HG03460 (cell line): ENCODE measurements around the gene SDC1.

Experiments used
- ATAC-seq: cut with Tn5 transposase; IDR thresholded peaks from one replicate; pipeline ENCODE4 v1.9.1; 2021; ENCODE audit not compliant: unreplicated experiment

Gene SDC1

DNA sequence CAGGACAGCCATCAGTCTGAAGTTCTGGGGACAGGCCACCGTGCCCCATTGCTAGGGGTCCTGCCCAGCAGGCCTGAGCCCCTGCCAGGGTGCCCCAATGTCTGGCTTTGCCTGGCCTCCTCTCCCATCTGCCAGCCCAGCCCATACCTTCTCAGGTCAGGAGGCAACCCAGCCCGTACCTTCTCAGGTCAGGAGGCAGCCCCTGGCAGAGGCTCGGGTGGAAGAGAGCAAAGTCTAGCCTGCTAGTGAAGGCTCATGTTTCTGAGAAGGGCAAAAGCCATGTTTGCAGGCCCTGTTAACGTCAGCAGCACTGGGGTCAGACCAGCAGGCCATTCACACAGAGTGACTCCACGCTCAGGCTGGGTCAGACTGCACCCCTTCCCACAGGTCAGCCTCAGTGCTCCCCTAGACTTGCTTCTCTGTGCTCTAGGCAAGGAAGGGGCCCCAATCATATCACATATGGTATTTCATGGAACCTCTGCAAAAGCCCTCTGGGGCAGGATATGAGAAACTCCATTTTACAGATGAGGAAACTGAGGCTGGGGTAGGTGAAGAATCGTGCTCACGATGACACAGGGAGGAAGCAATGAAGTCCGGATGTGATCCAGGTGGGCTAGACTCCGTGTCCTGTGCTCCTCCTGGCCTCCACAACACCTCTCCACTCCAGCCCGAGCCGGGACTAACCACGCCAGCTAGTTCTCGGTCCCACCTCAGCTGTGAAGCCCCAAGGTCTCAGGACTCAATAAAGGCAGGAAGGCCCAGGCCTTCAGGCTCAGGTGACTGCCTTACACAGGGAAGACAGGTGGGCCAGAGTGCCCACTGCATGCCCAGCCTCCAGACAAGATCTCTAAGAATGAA is 9.5 kb downstream of the SDC1 start:
- no peak for ATAC-seq

DNA sequence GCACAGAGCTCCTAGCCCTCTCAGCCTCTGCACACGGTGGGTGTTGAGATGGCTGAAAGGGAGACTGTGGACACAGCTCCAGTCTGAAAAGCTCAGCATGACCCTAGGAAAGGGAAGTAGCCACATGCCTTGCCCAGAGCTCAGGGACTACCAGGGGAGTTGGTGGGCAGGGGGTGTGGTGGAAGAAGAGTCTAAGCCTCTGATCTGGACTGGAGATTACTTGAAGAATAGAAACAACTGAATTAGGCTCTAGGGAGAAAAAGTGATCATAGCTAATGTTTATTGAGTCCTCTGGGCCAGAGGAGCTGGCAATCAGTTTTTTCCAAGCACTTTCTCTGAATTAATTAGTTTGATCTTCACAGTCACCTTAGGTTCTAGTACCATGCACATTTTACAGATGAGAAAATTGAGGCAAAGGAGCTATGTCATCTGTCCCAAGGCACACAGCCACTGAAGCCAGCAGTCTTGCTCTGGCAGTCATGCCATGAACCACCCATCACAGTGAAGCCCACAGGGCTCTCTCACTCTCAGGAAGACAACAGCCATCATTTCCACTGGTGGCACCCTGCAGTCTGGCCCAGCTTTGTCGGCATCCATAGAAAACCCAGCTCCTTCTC is 10.3 kb downstream of the SDC1 start:
- no peak for ATAC-seq

DNA sequence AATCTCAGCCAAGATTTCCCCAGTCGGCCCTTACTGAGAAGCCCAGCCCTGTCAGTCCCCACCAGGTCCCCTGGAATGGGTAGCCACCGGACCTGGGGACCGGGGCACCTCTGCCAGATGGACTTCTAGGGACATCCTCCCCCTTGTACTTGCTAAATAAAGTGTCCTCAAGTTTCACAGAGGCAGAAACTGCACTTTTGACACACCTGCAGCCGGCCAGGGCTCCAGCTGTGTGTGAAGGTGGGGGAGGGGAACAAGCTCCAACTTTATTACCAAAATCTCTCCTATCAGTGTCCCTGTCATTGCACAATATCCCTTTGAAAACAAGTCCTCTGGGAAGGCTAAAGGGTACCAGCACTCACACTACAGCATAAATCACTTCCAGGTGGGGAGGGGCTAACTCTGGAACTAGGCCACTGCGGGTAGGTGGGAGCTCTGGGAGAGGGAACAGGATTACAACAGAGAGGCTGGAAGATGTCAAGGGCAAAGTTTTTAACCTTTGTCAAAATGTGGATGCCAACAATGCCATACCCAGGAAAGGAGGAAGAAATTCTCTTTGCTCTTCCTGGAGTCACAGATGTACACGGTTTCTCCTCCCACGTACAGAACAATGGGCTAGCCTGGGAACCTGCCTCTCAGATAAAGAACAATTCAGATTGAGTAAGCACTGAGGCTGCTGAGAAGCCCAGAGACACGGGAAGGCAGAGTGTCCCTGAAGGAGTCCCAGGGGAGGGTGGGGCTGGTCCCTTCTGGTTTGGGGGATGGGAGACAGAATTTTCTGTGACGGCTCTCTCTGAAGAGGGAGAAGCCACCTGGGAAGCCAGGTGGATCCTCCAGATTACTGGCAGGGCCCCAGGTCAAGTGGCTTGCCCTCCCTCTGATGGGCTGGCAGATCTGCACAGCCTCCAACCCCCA is 11.0 kb downstream of the SDC1 start:
- ATAC-seq: no peak

DNA sequence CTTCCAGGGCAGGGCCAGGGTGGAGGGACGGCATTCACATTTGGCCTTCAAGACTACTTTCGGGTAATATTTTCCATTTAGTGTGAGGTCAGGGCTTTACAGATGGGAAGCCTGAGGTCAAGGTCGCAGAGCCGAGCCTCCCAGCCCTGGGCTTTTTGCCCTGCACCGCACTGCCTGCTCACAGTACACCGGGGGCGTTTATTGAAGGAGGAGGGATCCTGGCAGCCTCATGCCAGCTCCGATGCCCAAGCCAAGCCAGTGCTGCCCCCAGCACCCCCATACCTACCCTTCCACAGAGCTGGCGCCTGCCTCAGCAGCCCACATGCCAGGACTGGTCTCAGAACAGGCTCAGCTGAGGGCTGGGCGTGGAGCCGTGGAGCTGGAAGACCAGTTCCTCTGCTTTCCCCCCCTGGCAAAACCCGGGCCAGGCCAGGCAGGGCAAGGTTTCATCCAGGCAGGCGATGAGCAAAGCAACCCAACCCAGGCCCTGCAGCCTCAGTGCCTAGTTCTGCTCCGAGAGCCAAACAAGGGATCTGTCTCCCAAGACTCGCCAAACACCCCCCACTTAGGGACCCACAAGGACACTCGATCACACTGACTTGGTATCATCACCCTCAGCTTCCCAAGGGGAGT is 11.9 kb downstream of the SDC1 start:
- ATAC-seq: no peak

DNA sequence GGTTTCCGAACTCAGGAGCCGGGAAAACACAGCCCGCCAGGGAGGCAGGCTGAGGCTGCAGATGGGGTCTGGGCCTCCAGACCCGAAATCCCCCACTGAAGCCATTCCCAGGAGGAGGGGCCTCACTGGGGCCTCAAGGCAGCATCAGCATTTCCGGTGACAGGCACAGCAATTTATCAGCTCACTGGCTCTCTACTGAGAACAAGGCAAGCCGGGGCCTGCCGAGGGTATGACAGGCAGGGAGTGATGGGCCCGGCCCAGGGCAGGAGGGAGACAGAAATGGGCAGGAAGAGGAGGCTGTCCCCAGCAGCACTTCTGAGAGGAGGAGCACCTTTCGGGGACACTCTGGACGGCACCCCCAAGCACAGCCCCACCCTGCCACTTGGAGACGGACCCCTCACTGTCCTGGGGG is 12.5 kb downstream of the SDC1 start:
- no peak for ATAC-seq

DNA sequence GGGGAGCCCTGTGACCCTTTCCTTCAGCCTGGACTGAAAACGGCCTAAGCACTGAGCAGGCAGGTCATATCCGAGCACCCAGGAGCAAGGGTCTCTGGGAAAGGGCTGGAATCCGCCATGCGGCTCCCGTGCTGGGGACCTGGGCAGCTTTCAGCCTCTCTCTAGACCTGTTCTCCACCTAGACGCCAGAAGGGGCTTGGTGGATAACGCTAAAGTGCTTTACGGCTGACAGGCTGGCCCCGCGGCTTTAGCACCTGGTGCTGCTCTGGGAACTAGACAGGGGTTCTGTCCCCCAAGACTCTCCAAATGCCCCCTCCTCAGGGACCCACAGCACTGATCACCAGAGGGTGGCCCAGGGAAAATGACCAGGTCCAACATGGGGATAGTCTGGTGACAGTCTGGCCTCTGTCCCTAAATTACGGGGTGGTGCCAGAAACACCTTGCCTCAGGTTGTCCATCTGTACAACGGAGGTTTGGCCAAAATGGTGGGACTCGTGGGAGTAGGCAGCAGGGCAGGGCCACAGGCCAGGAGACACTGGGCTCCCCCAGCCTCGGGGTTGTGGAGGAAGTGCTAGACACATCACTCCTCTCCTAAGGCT is 13.0 kb downstream of the SDC1 start:
- ATAC-seq: no peak

DNA sequence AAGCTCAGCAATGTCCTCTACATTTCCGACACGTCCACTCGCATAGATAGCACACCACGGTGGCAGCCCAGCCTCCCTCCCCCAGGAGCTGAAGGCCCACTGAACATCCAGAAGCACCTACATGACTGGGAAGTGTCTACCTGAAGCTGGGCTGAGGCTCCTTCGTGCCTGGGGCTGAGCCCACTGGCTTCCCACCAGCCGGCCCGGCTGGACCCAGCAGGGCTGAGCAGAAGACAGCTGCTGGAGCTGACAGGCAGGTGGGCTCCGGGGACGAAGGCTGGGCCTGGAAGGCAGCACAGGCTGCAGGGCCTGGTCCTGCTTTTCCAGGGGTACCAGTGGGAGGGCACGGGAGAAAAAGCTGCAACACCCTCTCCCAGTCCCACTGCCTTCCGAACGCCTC is 13.5 kb downstream of the SDC1 start:
- no peak for ATAC-seq

DNA sequence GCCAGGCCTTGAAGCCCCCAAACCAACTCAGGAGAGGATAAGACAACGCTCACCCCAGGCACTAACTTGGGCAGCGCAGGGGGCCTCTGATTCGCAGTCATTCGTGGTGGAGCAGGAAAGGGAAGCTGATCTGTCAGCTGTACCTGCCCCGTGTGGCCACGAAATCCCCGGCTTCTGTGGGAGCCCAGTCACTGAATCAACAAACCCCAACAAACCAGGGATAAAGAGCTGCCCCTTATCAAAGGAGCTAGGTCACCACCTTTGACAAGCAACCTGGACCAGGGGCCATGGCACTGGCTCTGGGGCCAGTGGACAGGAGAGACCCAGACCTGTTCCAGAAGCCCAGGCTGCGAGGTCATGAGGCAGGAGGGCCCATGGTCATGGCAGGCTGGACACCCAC is 14.5 kb downstream of the SDC1 start:
- ATAC-seq: no peak

DNA sequence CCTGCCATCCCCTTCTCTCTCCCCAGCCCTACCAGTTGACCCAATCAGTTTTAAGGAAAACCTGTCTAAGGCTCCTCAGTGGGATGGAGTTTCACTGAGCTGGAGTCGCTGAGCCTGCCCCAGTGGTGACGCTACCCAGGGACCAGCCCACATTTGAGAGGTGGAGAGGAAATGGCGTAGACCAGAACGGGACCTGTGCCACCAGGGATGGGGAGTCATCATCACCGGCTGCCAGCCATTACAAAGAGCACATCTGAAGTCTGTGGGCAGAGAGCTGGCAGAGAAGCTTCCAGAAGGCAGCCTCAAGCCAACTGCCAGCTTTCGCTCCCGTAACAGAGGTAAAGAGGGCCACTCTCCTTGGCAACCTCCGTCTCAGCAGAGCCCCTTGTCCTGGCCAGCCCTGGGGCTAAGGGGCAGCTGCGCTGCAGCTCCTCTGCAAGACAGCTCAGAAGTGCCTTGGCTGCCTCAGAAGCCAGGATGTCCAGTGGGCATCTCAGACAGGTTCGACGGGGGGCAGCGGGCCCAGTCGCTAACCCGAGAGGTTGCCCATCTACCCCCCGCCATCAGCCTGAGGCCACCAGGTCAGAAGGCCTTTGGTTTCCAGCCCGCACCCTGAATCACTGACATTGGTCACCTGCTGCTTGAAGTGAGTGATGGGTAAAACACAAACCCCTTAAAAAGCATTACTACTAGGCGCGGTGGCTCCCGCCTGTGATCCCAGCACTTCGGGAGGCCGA is 15.4 kb downstream of the SDC1 start:
- no peak for ATAC-seq

DNA sequence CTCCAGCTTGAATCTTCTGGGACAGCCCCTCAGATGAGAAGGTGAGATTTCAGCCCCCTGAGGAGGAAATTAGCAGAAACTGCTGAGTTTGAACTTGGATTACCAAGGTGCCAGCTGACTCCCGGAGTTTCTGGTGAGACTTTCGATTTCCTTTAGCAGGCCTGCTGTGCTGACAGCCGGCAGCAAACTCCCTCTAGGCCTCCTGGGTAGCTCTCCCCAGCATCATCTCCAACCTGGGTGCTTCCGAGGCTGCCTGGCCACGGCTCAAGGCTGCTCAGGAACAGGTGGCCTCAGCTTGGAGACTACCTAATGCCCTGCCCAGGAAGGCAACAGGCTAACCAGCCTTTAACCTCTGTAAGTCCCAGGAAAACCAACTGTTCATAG is 16.5 kb downstream of the SDC1 start:
- ATAC-seq: no peak

DNA sequence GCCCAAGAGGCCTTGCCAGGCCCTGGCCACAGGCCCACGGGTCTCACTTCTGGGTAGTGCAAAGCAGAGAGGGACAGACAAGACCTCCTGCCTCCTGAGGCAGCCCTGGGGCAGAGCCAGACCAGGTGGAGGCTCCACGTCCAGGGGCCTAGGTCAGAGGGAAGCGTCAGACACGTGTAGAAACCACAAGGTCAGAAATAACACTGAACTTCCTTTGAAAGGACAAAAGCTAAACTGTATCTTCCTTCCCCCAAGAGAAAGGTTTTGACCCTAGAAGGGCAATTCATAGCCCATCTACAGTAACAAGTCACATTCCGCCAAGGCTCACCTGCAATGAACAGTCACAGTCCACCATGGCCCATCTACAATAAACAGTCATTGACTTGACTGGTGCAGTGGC is 17.9 kb downstream of the SDC1 start:
- ATAC-seq: peak; percentile 60

DNA sequence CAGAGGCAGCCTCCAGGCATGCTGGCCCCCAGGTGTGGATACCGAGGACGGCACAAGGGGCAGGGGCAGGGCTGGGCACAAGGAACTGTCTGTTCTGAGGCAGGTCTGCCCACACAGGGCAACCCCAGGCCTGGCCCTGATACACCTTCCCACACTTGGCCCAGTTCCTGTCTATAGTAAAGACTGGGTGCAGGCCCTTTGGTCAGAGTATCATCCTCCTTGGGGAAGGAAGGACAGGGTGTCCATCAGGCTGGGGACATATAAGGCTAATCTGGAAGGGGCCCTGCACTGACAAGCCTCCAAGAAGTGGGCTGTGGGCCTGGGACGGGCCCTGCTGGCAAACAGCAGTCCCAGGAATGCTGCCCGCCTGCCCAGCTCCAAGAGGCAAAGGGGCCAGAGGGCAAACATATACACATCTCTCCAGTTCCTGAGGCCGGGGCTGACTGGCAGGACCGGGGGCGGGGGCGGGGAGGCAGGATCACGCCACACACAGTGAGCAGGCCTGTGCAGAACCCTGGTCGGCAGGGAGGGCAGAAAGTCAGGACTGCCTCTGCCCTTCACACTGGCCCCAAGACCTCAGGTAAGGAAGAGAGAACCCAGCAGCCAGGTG is 18.9 kb downstream of the SDC1 start:
- ATAC-seq: no peak

DNA sequence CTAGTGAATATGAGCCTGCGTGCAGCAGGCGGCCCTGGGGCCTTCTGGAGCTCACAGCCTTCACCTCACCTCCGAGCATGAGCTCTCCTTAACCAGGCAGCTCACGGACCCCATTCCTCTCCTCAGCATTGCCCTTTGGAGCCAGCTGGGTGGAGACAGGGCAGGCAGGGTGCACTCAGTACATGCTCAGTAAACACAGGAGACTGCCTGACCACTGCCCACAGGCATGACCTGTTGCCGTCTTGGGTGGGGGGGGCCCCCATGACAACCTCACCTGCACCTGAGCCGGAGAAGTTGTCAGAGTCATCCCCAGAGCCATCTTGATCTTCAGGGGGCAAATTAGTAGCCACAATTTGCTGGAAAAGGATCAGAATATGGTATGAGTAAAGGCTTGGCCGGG is 19.9 kb downstream of the SDC1 start:
- ATAC-seq: no peak

DNA sequence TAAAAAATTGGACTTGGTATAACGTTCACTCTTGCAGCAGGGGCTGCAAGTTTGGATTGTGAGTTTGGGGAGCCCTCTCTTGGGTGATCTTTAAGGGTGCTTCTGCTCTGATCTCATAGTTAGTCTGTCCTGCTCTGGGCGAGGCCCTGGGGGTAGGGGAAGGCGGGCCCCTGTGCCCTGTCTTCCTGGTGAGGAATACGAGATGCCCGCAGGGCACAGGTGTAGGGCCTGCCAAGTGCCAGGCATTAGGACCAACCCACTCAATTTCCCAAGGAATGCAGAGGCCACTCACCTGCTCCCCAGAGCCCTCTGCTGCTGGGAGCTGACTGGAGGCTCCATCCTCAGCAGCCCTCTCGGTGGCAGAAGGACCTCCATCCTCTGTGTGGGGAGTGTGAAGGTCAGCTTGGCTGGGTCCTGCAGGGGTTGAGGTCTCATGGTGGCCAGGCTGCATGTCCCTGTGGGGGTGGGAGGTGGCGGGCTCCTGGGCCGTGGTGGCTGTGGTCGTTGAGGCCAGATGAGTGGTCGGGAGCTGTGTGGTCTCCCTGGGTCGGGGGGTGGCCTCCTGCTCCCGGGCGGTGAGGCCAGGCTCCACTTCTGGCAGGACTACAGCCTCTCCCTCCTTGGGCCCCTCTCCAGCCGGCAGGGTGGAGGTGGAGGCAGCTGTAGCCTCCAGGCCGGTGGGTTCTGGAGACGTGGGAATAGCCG is 21.3 kb downstream of the SDC1 start:
- ATAC-seq: no peak

DNA sequence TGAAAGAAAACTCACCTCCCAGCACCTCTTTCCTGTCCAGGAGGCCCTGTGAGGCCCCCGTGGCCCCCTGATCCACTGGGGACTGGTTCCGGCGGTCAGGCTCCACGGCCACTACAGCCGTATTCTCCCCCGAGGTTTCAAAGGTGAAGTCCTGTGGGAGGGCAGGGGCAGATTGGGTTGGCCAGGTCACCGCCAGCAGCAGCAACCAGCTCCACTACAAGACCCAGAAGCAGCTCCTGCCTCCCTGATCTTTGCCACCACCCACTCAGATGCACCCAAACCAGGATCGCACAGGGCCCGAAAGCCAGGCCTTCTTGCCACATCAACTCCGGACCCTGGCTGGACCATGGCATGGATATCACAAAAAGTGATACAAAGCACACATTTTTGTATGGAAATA is 21.9 kb downstream of the SDC1 start:
- no peak for ATAC-seq

DNA sequence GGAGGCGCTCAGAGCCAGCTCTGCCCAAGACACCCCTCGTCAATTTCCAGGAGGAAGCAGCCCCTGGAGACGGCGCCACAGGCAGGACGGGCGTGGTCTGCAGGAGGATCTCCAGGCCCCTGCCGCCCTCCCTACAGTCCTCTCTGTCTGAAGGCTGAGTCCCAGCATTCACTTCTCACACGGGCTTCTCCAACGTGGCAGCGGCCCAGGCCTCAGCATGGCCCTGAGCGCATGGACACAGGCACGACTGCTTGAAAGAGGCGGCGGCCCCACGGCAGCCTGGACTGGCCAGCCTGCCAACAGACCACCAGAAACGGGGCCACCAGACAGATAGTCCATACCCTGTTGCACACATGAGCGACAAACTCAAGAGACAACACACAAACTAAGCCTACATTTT is 23.3 kb downstream of the SDC1 start:
- ATAC-seq: no peak

DNA sequence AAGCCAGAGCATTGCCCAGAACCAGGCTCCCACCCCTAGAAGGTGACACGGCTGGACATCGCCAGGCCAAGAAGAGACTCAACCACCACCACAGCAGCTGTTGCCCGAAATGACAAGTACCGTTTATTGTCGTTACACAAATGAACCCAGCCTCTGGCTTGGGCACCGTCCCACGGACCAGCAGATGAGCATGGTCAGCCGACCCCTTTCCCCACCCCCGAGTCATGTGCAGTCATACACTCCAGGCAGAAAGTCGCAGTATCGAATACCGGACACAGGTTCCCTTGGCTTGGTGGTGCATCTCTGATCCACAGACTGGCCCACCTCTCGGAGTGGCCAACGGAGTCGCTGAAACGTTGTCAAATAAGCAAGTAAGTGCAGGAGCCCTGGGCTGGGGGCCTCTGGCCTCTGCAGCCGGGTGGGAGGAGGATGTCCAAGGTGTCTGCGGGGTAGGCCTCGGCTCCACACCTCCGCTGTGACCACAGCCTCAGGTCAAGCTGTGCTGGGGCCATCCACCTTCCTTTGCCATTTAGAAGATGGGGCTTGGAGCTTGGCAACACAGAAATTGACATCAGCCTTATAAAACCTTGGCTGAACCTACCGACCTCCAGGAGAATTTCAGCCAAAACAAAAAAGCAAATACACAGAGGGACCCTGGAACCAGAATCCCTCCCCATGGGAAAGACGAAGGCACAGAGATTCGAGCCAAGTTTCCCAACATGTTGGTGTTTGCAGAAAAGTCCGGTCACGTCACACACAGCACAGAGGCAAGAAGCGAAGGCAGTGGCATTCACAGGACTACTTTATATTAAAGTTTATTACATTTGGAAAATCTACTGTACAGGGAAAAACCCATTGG is 24.0 kb downstream of the SDC1 start:
- no peak for ATAC-seq

DNA sequence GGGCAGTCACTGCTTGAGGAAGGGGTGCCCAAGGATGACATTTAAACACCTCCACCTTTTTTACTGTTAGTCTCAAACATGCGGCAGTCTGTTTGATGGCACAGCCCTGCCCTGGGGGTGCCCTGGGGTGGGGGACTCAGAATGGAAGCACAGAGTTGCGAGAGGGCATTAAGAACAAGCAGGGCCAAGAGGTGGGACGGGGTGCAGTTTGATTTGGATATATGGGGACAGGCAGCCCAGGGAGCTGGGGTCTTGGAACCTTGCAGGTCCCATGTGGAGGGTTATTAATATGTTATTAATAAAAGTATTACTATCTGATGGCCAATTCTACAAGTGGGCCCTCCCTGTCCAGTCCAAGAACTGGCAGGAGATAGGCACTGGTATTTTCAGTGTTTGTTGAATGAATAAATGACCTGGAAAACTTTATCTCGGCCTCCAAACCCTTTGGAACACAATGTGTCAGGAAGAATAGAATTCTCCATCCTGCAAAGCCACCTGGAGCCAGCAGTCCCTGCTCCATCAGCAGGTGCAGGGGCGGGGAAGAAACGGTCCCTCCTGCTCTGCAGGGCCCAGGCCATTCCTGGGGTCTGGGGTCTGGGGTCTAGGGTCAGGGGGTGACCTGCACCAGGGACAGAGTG is 25.2 kb downstream of the SDC1 start:
- ATAC-seq: no peak
